Fibroblast of skin of abdomen (primary cell): ENCODE results near the gene CCDC6.
A peak's percentile ranks its signal among the peaks of the same experiment; 100 is the strongest.

Experiments
- DNase-seq: peaks from one replicate; pipeline ENCODE4 v3.0.0-alpha.2; 2013

The CCDC6 gene

GRCh38 chr10:59847888-59848287 lies 58.5 kb downstream of the CCDC6 start:
- no peak for DNase-seq

- DNase-seq: no peak
Measured at GRCh38 chr10:59847326-59847725, 59.0 kb downstream of the CCDC6 start.

- DNase-seq: no peak
Measured at GRCh38 chr10:59844436-59844835, 61.9 kb downstream of the CCDC6 start.

- DNase-seq: no peak
Measured at GRCh38 chr10:59843748-59844147, 62.6 kb downstream of the CCDC6 start.

- DNase-seq: peak; percentile 57
Measured at GRCh38 chr10:59839576-59839975, 66.8 kb downstream of the CCDC6 start.

- no peak for DNase-seq
Measured at GRCh38 chr10:59838085-59838789, 68.1 kb downstream of the CCDC6 start.

GRCh38 chr10:59833810-59834209 lies 72.5 kb downstream of the CCDC6 start:
- no peak for DNase-seq

- no peak for DNase-seq
Measured at GRCh38 chr10:59832506-59832905, 73.8 kb downstream of the CCDC6 start.

GRCh38 chr10:59831658-59832503 lies 74.5 kb downstream of the CCDC6 start:
- no peak for DNase-seq

GRCh38 chr10:59830601-59831259 lies 75.6 kb downstream of the CCDC6 start:
- DNase-seq: peak; percentile 39

GRCh38 chr10:59829601-59830000 lies 76.8 kb downstream of the CCDC6 start:
- no peak for DNase-seq

- DNase-seq: no peak
Measured at GRCh38 chr10:59829024-59829423, 77.3 kb downstream of the CCDC6 start.

- DNase-seq: no peak
Measured at GRCh38 chr10:59825932-59826331, 80.4 kb downstream of the CCDC6 start.

GRCh38 chr10:59823751-59824150 lies 82.6 kb downstream of the CCDC6 start:
- no peak for DNase-seq

GRCh38 chr10:59823111-59823510 lies 83.2 kb downstream of the CCDC6 start:
- no peak for DNase-seq

GRCh38 chr10:59820471-59820870 lies 85.9 kb downstream of the CCDC6 start:
- no peak for DNase-seq

- no peak for DNase-seq
Measured at GRCh38 chr10:59819683-59820082, 86.7 kb downstream of the CCDC6 start.

- no peak for DNase-seq
Measured at GRCh38 chr10:59819265-59819664, 87.1 kb downstream of the CCDC6 start.

- no peak for DNase-seq
Measured at GRCh38 chr10:59817773-59818172, 88.6 kb downstream of the CCDC6 start.

- DNase-seq: no peak
Measured at GRCh38 chr10:59814878-59815277, 91.5 kb downstream of the CCDC6 start.

- DNase-seq: no peak
Measured at GRCh38 chr10:59812519-59813122, 93.7 kb downstream of the CCDC6 start.

- no peak for DNase-seq
Measured at GRCh38 chr10:59809644-59809974, 96.7 kb downstream of the CCDC6 start.
